ENCODE results near the gene RPP30.
A peak's percentile ranks its signal among the peaks of the same experiment; 100 is the strongest.

The RPP30 gene

GRCh38 chr10:90929179-90929578 lies 57.4 kb downstream of the RPP30 start:
- no peak overlapping the region for H3K4me3 ChIP-seq (ENCODE audit: control insufficient read depth, low read depth, low read length)
- DNase-seq (ENCODE audit: low read depth) = no peak
- no peak for TF ChIP-seq CTCF (conservative IDR thresholded peaks at IDR 0.05; ENCODE audit: control insufficient read depth, insufficient read depth, low read depth, low read length)

- peak; percentile 77 for DNase-seq (ENCODE audit: low read depth)
- TF ChIP-seq CTCF (conservative IDR thresholded peaks at IDR 0.05; ENCODE audit: control insufficient read depth, insufficient read depth, low read depth, low read length) = no peak
- H3K4me3 ChIP-seq (ENCODE audit: control insufficient read depth, low read depth, low read length) = no peak overlapping the region
These were observed 58.5 kb downstream of the RPP30 start for GRCh38 chr10:90930070-90930837.

- H3K4me3 ChIP-seq (ENCODE audit: control insufficient read depth, low read depth, low read length) = no peak overlapping the region
- peak; percentile 62 for DNase-seq (ENCODE audit: low read depth)
- TF ChIP-seq CTCF (conservative IDR thresholded peaks at IDR 0.05; ENCODE audit: control insufficient read depth, insufficient read depth, low read depth, low read length) = no peak
These were observed 59.4 kb downstream of the RPP30 start for GRCh38 chr10:90930971-90931871.

GRCh38 chr10:90935581-90936275 lies 64.0 kb downstream of the RPP30 start:
- H3K4me3 ChIP-seq (ENCODE audit: control insufficient read depth, low read depth, low read length) = no peak overlapping the region

GRCh38 chr10:90936276-90936659 lies 64.5 kb downstream of the RPP30 start:
- no peak for TF ChIP-seq CTCF (conservative IDR thresholded peaks at IDR 0.05; ENCODE audit: control insufficient read depth, insufficient read depth, low read depth, low read length)
- no peak for DNase-seq (ENCODE audit: low read depth)
- H3K4me3 ChIP-seq (ENCODE audit: control insufficient read depth, low read depth, low read length) = no peak overlapping the region

More at GRCh38 chr10:90935581-90936275, 64.0 kb downstream of the RPP30 start:
- no peak for DNase-seq (ENCODE audit: low read depth)
- TF ChIP-seq CTCF (conservative IDR thresholded peaks at IDR 0.05; ENCODE audit: control insufficient read depth, insufficient read depth, low read depth, low read length) = no peak

- no peak for TF ChIP-seq CTCF (conservative IDR thresholded peaks at IDR 0.05; ENCODE audit: control insufficient read depth, insufficient read depth, low read depth, low read length)
- no peak overlapping the region for H3K4me3 ChIP-seq (ENCODE audit: control insufficient read depth, low read depth, low read length)
- no peak for DNase-seq (ENCODE audit: low read depth)
These were observed 66.0 kb downstream of the RPP30 start for GRCh38 chr10:90937645-90938258.

Measured in fibroblast of mammary gland (primary cell).